Measurements from ENCODE around the gene C19orf38.
A peak's percentile ranks its signal among the peaks of the same experiment; 100 is the strongest.
"Not testable (repeated sequence)": the region's sequence is repeated elsewhere in the genome, so short reads cannot be mapped to it uniquely, and the experiment has no call there.

The C19orf38 gene

DNA sequence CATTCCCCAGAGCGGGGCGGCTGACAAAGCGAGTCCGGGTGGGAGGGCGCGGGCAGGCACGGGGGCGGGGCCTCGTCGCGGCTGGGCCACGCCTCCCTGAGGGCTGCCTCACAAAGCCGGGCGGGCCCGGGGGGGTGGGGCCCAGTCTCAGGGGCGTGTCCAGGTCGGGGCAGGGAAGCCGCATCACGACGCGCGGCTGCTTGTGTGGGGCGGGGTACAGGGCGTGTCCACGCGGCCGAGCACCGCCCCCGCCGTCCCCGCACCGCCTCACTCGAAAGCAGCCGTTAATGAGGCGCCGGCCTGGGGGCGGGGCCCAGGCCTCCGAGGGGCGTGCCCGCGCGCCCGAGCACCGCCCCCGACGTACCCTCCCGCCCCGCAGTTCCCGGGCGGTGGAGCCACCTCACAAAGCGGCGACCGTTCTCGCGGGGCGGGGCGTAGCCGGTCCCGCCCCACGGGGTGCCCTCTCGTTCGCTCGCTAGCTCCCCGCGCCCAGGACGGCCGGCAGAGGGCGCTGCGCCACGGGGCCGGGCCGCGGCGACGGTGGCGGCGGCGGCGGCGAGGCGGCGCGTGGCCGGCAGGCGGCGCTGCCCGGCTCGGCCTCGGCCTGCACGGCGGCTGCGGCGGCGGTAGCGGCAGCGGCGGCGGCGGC, 22.9 kb downstream of the C19orf38 start, which contains the start of gene CARM1:
Gene CARM1, plus strand, starts transcription at position 599 of the 649 bp plus-strand sequence. CDS start 150 bp downstream, outside the sequence.
- peaks cover 6% of the 10 kb centered on the region for H3K4me1 ChIP-seq (ENCODE audit: control insufficient read depth, low read depth, low read length)

DNA sequence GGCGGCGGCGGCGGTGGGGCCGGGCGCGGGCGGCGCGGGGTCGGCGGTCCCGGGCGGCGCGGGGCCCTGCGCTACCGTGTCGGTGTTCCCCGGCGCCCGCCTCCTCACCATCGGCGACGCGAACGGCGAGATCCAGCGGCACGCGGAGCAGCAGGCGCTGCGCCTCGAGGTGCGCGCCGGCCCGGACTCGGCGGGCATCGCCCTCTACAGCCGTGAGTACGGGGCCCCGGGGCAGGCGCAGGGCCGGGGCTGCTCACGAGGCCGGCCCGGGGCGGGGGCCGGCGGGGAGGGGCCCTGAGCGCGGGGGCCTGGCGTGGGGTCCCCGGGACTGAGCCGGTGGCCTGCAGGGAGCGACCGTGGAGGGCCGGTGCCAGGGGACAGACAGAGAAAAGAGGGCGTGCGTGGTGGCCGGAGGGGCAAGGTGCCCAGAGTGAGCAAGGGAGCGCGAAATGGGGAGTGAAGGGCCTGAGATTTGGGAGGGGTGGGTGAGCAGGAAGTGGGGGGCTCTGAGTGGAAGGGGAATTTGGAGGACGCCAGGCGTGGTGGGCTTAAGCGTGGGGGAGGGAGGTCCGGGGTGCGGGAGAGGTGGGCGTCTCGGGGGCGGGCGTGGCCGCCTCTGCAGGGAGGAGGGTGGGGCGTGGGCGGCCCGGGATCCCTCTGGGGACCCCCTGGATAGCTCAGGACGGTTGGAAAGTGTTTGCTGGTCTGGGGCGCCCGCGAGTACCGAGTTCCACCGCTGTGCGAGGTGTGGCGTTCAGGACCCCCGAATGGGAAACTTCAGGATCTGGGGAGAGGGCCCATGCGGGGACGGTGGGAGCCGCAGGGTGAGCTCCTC, 23.7 kb downstream of the C19orf38 start:
- peaks cover 6% of the 10 kb centered on the region for H3K4me1 ChIP-seq (ENCODE audit: control insufficient read depth, low read depth, low read length)
- H3K4me3 ChIP-seq (ENCODE audit: low read length), result peak overlapping the region; percentile 74
- no peaks in the 10 kb centered on the region for H3K9me3 ChIP-seq (ENCODE audit: control insufficient read depth, low read depth, low read length)
- no peaks in the 10 kb centered on the region for H3K36me3 ChIP-seq (ENCODE audit: control insufficient read depth, low read depth, low read length)
- no peaks in the 10 kb centered on the region for H3K27me3 ChIP-seq (ENCODE audit: control insufficient read depth, insufficient read depth, low read length)
- no peak overlapping the region for H3K27ac ChIP-seq (ENCODE audit: low read length)
- H3K9ac ChIP-seq (ENCODE audit: low read length), result peak overlapping the region; percentile 83

More for the DNA sequence above, 22.9 kb downstream of the C19orf38 start, which contains the start of gene CARM1:
- Histone ChIP-seq H3K9ac (ENCODE audit: low read length) (peak within 1 kb of the TSS; percentile 83), H3K9me3 (ENCODE audit: control insufficient read depth, low read depth, low read length) (no peaks in the 10 kb centered on the region), H3K36me3 (ENCODE audit: control insufficient read depth, low read depth, low read length) (no peaks in the 10 kb centered on the region), H3K27me3 (ENCODE audit: control insufficient read depth, insufficient read depth, low read length) (no peaks in the 10 kb centered on the region), H3K4me3 (ENCODE audit: low read length) (peak within 1 kb of the TSS; percentile 74), H3K27ac (ENCODE audit: low read length) (peak within 1 kb of the TSS; percentile 44)

DNA sequence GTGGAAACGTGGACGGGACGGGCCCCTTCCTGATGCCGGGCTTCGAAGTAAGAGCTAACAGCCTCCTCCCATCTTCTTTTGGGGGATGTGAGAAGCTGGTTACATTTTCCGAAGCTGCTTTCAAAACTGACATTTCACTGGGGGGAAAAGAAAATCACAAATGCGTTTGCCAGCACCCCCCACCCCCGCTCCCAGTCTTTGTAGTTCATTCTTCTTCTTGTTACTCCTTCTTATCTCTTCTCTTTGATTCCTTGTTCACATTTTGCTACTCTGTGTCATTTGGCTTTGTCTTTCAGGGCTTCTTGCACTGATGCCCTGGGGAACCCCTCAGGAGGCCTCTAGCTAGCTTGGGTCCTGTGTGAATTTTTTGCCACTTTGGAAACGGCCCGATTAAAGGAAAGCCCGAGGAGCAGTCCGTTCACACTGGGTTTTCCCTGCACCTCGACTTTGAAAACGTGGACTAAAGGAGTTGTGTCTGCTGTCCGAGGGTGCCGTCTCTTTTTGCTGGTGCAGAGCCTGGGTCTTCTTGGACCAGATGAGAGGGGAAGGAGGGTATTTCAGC, 24.4 kb downstream of the C19orf38 start:
- Histone ChIP-seq H3K36me3 (ENCODE audit: control insufficient read depth, low read depth, low read length) (no peaks in the 10 kb centered on the region), H3K9ac (ENCODE audit: low read length) (peak overlapping the region; percentile 83), H3K4me3 (ENCODE audit: low read length) (peak overlapping the region; percentile 74), H3K9me3 (ENCODE audit: control insufficient read depth, low read depth, low read length) (no peaks in the 10 kb centered on the region), H3K27ac (ENCODE audit: low read length) (no peak overlapping the region), H3K4me1 (ENCODE audit: control insufficient read depth, low read depth, low read length) (peaks cover 6% of the 10 kb centered on the region), H3K27me3 (ENCODE audit: control insufficient read depth, insufficient read depth, low read length) (no peaks in the 10 kb centered on the region)

DNA sequence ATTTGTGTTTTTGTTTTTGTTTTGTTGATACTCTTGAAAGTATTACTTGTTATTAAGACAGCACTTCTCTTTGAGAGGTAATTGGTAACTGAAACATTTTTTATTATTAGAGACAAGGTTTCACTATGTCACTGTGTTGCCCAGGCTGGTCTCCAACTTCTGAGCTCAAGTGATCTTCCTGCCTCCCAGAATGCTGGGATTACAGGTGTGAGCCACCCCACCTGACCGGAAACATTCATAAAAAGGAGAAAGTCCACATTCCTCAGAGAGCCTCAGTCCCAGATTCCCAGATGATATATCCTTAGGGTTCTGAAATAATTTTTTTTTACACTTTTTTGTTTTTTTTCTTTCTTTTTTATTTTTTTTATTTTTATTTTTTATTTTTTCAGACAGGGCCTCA, 25.8 kb downstream of the C19orf38 start:
- no peaks in the 10 kb centered on the region for H3K9me3 ChIP-seq (ENCODE audit: control insufficient read depth, low read depth, low read length)
- H3K4me1 ChIP-seq (ENCODE audit: control insufficient read depth, low read depth, low read length), result peaks cover 11% of the 10 kb centered on the region
- H3K27me3 ChIP-seq (ENCODE audit: control insufficient read depth, insufficient read depth, low read length), result no peaks in the 10 kb centered on the region
- no peak overlapping the region for H3K27ac ChIP-seq (ENCODE audit: low read length)
- no peak overlapping the region for H3K9ac ChIP-seq (ENCODE audit: low read length)
- no peak overlapping the region for H3K4me3 ChIP-seq (ENCODE audit: low read length)
- no peaks in the 10 kb centered on the region for H3K36me3 ChIP-seq (ENCODE audit: control insufficient read depth, low read depth, low read length)

DNA sequence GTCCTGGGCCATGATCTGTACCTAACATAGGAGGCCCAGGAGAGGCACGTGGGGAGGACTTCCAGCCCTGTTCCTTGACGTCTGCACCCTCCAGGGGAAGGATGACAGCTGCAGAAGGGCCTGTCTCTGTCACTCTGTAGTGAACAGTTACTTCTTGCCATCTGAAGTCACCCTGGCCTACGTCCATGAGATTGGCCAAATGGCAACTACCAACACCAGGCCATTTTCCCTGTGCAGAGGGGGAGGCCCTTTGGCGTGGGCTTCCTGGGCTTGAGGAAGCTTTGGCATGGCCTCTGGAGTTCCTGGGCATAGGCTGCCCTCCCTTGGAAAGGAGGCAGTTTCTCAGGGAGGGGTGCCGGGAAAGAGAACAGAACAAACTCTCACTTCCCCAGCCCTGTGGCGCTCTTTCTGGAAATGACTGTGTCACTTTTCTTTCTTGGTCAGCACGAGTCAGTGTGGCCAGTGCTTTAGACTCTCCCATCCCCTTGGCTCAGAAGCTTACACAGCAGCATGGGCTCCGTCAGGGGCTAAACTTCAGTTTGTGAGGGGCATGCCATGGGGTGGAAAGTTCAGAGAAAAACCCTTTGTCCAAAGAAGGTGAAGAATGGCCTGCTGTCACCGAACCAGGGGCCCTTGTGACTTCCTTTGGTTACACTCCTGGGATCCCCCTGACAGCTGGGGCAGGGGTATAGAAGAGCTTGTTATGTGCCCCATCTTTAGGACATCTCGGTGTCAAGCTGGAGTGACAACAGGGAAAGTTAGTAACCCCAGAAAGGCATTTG, 28.4 kb downstream of the C19orf38 start:
- Histone ChIP-seq H3K4me1 (ENCODE audit: control insufficient read depth, low read depth, low read length) (peaks cover 36% of the 10 kb centered on the region), H3K4me3 (ENCODE audit: low read length) (no peak overlapping the region), H3K27me3 (ENCODE audit: control insufficient read depth, insufficient read depth, low read length) (no peaks in the 10 kb centered on the region), H3K36me3 (ENCODE audit: control insufficient read depth, low read depth, low read length) (no peaks in the 10 kb centered on the region), H3K27ac (ENCODE audit: low read length) (no peak overlapping the region), H3K9ac (ENCODE audit: low read length) (no peak overlapping the region), H3K9me3 (ENCODE audit: control insufficient read depth, low read depth, low read length) (no peaks in the 10 kb centered on the region)

DNA sequence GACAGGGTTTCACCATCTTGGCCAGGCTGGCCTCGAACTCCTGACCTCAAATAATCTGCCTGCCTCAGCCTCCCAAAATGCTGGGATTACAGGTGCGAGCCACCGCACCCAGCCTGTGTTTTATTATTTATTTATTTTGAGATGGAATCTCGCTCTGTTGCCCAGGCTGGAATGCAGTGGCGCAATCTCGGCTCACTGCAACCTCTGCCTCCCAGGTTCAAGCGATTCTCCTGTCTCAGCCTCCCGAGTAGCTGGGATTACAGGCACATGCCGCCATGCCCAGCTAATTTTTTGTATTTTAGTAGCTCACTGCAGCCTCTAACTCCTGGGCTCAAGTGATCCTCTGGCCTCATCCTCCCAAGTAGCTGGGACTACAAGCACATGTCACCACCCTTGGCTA, 29.4 kb downstream of the C19orf38 start:
- H3K4me1 ChIP-seq (ENCODE audit: control insufficient read depth, low read depth, low read length), result peaks cover 40% of the 10 kb centered on the region
- peak overlapping the region; percentile 34 for H3K27ac ChIP-seq (ENCODE audit: low read length)
- H3K36me3 ChIP-seq (ENCODE audit: control insufficient read depth, low read depth, low read length); H3K4me3 ChIP-seq (ENCODE audit: low read length); H3K27me3 ChIP-seq (ENCODE audit: control insufficient read depth, insufficient read depth, low read length); H3K9ac ChIP-seq (ENCODE audit: low read length); H3K9me3 ChIP-seq (ENCODE audit: control insufficient read depth, low read depth, low read length): not testable (repeated sequence)

DNA sequence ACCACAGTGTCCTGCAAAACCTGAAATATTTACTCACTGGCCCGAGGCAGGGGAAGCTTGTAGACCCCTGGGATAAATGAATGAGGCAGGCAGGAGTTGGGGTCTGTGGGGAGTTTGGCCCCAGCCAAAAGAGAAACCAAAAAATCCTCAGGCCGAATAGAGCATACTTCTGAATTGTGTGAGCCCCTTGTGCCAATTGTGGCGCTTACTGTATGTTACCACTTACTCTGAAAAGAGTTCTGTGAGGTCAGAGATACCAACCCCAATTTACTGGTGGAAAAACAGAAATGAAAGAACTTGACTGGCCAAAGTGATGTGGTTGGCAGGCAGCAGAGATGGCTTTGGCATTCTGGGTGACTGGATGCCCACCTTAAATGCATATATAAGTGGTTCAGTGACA, 30.0 kb downstream of the C19orf38 start:
- no peaks in the 10 kb centered on the region for H3K27me3 ChIP-seq (ENCODE audit: control insufficient read depth, insufficient read depth, low read length)
- no peaks in the 10 kb centered on the region for H3K36me3 ChIP-seq (ENCODE audit: control insufficient read depth, low read depth, low read length)
- H3K27ac ChIP-seq (ENCODE audit: low read length), result peak overlapping the region; percentile 34
- peak overlapping the region; percentile 8 for H3K9ac ChIP-seq (ENCODE audit: low read length)
- H3K9me3 ChIP-seq (ENCODE audit: control insufficient read depth, low read depth, low read length), result no peaks in the 10 kb centered on the region
- H3K4me3 ChIP-seq (ENCODE audit: low read length), result no peak overlapping the region
- peaks cover 36% of the 10 kb centered on the region for H3K4me1 ChIP-seq (ENCODE audit: control insufficient read depth, low read depth, low read length)

DNA sequence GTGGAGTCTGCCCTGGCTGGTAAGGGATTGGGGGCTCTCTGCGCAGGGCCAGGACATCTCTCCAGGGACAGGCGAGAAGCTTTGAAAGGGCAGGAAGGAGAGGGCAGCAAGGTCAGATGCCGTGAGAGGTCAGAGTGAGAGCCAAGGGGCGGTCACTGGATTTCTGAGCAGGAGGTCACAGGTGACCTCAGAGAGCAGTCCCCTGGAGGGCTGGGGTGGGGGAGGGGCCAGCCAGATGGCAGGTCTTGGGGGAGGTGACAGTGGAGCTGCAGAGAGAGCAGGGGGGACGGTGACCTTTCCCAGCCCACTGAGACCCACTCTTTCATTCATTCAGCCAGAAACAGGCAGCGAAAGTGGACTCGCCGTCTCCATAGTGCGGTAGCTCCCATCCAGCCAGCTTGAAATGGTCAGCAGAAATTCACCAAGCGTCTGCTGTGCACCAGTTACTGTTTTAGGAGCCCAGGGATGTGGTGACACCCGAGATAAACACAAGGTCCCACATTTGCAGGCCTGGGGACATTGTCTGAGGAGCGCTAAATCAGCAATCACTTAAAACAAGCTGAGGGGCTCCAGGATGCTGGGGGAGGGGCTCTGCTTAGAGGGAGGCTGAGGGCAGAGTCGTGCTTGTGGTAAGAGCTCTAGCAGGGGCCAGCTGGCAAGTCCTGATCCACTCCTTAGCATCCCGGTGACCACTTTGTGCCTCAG, 33.3 kb downstream of the C19orf38 start:
- Histone ChIP-seq H3K36me3 (ENCODE audit: control insufficient read depth, low read depth, low read length) (no peaks in the 10 kb centered on the region), H3K9ac (ENCODE audit: low read length) (no peak overlapping the region), H3K4me1 (ENCODE audit: control insufficient read depth, low read depth, low read length) (peaks cover 48% of the 10 kb centered on the region), H3K9me3 (ENCODE audit: control insufficient read depth, low read depth, low read length) (no peaks in the 10 kb centered on the region), H3K27ac (ENCODE audit: low read length) (peak overlapping the region; percentile 42), H3K4me3 (ENCODE audit: low read length) (peak overlapping the region; percentile 35), H3K27me3 (ENCODE audit: control insufficient read depth, insufficient read depth, low read length) (no peaks in the 10 kb centered on the region)

DNA sequence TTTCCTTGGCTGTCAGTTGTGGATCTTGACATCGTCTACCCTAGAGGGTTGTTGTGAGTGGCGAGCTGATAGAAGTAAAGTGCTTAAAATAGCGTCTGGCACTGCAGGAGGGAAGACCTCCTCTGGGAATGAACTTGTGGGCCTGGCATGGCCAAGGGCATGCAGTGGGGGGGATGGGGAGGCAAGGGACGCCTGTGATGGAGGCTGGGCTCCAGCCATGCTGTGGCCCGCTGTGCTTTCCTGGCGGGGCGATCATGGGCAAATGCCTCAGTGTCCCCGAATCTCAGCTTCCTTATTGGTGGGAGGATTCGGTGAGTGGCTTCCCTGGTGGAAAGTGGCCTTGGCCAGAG, 33.9 kb downstream of the C19orf38 start:
- Histone ChIP-seq H3K4me1 (ENCODE audit: control insufficient read depth, low read depth, low read length) (peaks cover 52% of the 10 kb centered on the region), H3K36me3 (ENCODE audit: control insufficient read depth, low read depth, low read length) (no peaks in the 10 kb centered on the region), H3K27me3 (ENCODE audit: control insufficient read depth, insufficient read depth, low read length) (no peaks in the 10 kb centered on the region), H3K9ac (ENCODE audit: low read length) (no peak overlapping the region), H3K4me3 (ENCODE audit: low read length) (peak overlapping the region; percentile 35), H3K9me3 (ENCODE audit: control insufficient read depth, low read depth, low read length) (no peaks in the 10 kb centered on the region), H3K27ac (ENCODE audit: low read length) (peak overlapping the region; percentile 19)

DNA sequence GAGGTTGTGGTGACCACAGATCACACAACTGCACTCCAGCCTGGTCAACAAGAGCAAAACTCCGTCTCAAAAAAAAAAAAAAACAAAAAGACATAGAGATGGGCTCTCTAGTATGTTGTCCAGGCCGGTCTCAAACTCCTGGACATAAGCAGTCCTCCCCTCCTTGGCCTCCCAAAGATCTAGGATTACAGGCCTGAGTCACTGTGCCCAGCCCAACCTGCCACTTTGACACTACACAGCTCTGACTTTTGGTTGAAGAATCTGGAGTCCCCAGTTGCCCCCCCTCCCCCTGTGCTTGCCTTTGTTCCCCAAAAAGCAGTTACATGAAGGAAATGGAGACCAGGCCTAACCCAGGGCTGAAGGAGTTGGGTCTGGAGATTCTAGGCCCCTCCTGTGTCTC, 36.1 kb downstream of the C19orf38 start:
- peaks cover 61% of the 10 kb centered on the region for H3K4me1 ChIP-seq (ENCODE audit: control insufficient read depth, low read depth, low read length)
- H3K9ac ChIP-seq (ENCODE audit: low read length), result no peak overlapping the region
- H3K4me3 ChIP-seq (ENCODE audit: low read length), result no peak overlapping the region
- no peaks in the 10 kb centered on the region for H3K27me3 ChIP-seq (ENCODE audit: control insufficient read depth, insufficient read depth, low read length)
- no peak overlapping the region for H3K27ac ChIP-seq (ENCODE audit: low read length)
- H3K9me3 ChIP-seq (ENCODE audit: control insufficient read depth, low read depth, low read length), result no peaks in the 10 kb centered on the region
- H3K36me3 ChIP-seq (ENCODE audit: control insufficient read depth, low read depth, low read length), result no peaks in the 10 kb centered on the region
